OCI-LY7 (cell line): Measurements from ENCODE around the gene TTC21A. TPM values are rescaled to one million over a fixed set of nuclear protein-coding genes. Genes with fewer than 3 reads are reported as not detected.
A peak's percentile ranks its signal among the peaks of the same experiment; 100 is the strongest.

Experiments used
- BruUV-seq: library from RNA; stranded (reverse); fragments of 400-500 nt; replicated peaks from 2 replicates; lab custom pipeline; 2021; lab: Mats Ljungman, UMichigan
- CTCF ChIA-PET: fragments of 300-600 bp; sonication (Branson Sonifier 250); formaldehyde crosslinking; loops from one replicate; lab custom pipeline; 2022; ENCODE audit warnings: antibody characterized with exemption; ENCODE audit not compliant: unreplicated experiment; lab: Charles Lee
- POLR2A ChIA-PET: fragments of 300-600 bp; sonication (Branson Sonifier 250); formaldehyde crosslinking; loops from one replicate; lab custom pipeline; 2022; ENCODE audit warnings: antibody characterized with exemption; lab: Charles Lee
- DNase-seq: peaks from one replicate; pipeline ENCODE4 v3.0.0-alpha.2; 2015; ENCODE audit warnings: low spot score
- H2AFZ ChIP-seq: fragments of 200-600 bp; sonication (generic), shearing (Covaris generic); 2 replicates; pipeline ENCODE4 v1.6.1; 2014; ENCODE audit warnings: mild to moderate bottlenecking, antibody characterized with exemption, low read length, moderate library complexity
- H3K27ac ChIP-seq: fragments of 200-600 bp; sonication (generic); 2 replicates; pipeline ENCODE4 v1.5.1; 2014; ENCODE audit warnings: mixed run types, low read depth, mild to moderate bottlenecking, moderate library complexity, low read length, inconsistent platforms; ENCODE audit not compliant: poor library complexity, severe bottlenecking
- H3K36me3 ChIP-seq: fragments of 200-600 bp; sonication (generic); 2 replicates; pipeline ENCODE4 v1.6.1; 2014; ENCODE audit warnings: mild to moderate bottlenecking, antibody characterized with exemption, low read length, moderate library complexity, mixed read lengths; ENCODE audit not compliant: insufficient read depth
- H3K4me1 ChIP-seq: fragments of 200-600 bp; sonication (generic); 2 replicates; pipeline ENCODE4 v1.5.1; 2014; ENCODE audit warnings: mild to moderate bottlenecking, low read length; ENCODE audit not compliant: insufficient read depth, poor library complexity, severe bottlenecking
- H3K4me2 ChIP-seq: fragments of 200-600 bp; sonication (generic); 2 replicates; pipeline ENCODE4 v1.6.1; 2014; ENCODE audit warnings: mild to moderate bottlenecking, low read length
- H3K4me3 ChIP-seq: fragments of 200-600 bp; sonication (generic); 2 replicates; pipeline ENCODE4 v1.5.1; 2014; ENCODE audit warnings: mild to moderate bottlenecking, low read depth, low read length; ENCODE audit not compliant: poor library complexity, severe bottlenecking
- H3K79me2 ChIP-seq: fragments of 200-600 bp; sonication (generic); 2 replicates; pipeline ENCODE4 v1.6.1; 2016; ENCODE audit warnings: low read depth, mild to moderate bottlenecking, low read length, moderate library complexity, mixed read lengths; ENCODE audit not compliant: insufficient read depth
- H3K9me2 ChIP-seq: fragments of 200-600 bp; sonication (generic); 2 replicates; pipeline ENCODE4 v1.6.1; 2016; ENCODE audit warnings: mild to moderate bottlenecking, low read length, mixed read lengths; ENCODE audit not compliant: insufficient read depth
- H3K9me3 ChIP-seq: fragments of 200-600 bp; sonication (generic); 2 replicates; pipeline ENCODE4 v1.6.1; 2014; ENCODE audit warnings: mild to moderate bottlenecking, mixed run types, low read length, mixed read lengths
- H4K20me1 ChIP-seq: fragments of 200-600 bp; sonication (generic); 2 replicates; pipeline ENCODE4 v1.6.1; 2014; ENCODE audit warnings: mild to moderate bottlenecking, antibody characterized with exemption, low read length, moderate library complexity, mixed read lengths; ENCODE audit not compliant: insufficient read depth
- EZH2phosphoT487 ChIP-seq: fragments of 200-600 bp; sonication (generic); IDR thresholded peaks from 2 replicates; pipeline ENCODE4 v1.6.1; 2018; ENCODE audit warnings: low read depth, borderline replicate concordance, mild to moderate bottlenecking, mixed run types, antibody characterized with exemption, low read length, moderate library complexity, mixed read lengths
- intact Hi-C: fragments of 100-400 bp; cut with micrococcal nuclease; formaldehyde crosslinking; loops from one replicate; pipeline ENCODE4 v1.10.0; 2022; ENCODE audit not compliant: unreplicated experiment
- total RNA-seq, 2 experiments: library from RNA; depleted of rRNA in 1 of 2; stranded (reverse); fragments of >200 nt in 1 of 2; shearing (Covaris generic) in 1 of 2; gene quantifications; 2 replicates each; pipeline ENCODE4 v1.2.3, GENCODE V29; 2014 to 2022
- TF ChIP-seq, protein P1 (sequence below): fragments of 200-600 bp; sonication (generic); conservative IDR thresholded peaks from 2 replicates; pipeline ENCODE4 v1.5.1; 2014; ENCODE audit warnings: mild to moderate bottlenecking, antibody characterized with exemption, low read length, moderate library complexity, mixed read lengths

The TTC21A gene
- total RNA-seq, 2 experiments from 2014 or later: 12.8 to 27.1 TPM

DNA sequence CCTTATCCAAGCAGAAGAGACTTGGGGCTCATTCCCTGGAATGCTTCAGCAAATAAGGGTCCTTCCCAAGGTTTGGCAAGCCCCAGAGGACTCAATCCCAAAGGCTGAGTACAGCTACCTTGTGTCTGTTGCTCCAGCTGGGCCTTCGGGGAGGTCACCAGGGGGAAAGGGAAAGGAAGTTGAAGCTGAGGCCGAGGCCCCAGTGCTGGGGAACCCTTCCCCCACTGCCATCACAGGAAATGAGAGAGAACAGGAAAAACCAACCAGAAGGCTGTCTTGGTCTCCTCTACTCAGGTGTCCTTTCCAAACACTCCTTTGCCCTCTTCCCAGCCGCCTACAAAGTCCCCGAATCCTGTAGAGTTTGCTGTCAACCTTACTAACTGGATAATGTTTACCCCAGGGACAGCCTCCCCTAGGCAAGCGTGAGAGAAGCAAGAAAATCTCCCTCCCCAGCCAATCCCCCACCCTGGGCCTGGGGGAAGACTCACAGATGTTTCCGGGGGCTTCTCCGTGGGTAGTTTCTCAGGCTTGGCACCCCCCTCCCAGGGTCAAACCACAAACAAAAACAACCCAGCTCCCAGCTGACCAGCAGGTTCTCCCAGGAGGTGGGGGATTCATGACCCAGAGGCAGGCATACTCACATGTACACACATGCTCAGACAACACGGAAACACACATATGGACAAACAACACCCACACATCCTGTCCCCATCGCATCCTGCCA, 40.4 kb downstream of the TTC21A start:
- H3K27ac ChIP-seq: peak overlapping the region; percentile 90
- peak overlapping the region; percentile 6; the same call in 1 of the 2 replicates for H2AFZ ChIP-seq
- intact Hi-C loops: loop anchor here (1.0 to 5.0 kb wide), 3 partner anchors 33 to 61 kb away; no protein-coding TSS in a partner anchor
- peaks cover 71% of the 10 kb centered on the region for H3K79me2 ChIP-seq
- H3K36me3 ChIP-seq: peaks cover 37% of the 10 kb centered on the region
- TF ChIP-seq, protein P1, sequence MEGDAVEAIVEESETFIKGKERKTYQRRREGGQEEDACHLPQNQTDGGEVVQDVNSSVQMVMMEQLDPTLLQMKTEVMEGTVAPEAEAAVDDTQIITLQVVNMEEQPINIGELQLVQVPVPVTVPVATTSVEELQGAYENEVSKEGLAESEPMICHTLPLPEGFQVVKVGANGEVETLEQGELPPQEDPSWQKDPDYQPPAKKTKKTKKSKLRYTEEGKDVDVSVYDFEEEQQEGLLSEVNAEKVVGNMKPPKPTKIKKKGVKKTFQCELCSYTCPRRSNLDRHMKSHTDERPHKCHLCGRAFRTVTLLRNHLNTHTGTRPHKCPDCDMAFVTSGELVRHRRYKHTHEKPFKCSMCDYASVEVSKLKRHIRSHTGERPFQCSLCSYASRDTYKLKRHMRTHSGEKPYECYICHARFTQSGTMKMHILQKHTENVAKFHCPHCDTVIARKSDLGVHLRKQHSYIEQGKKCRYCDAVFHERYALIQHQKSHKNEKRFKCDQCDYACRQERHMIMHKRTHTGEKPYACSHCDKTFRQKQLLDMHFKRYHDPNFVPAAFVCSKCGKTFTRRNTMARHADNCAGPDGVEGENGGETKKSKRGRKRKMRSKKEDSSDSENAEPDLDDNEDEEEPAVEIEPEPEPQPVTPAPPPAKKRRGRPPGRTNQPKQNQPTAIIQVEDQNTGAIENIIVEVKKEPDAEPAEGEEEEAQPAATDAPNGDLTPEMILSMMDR: no peak
- no peak for TF ChIP-seq EZH2phosphoT487
- ChIA-PET CTCF (interaction anchor here (1.0 to 1.2 kb wide), 2 partner anchors 51 to 141 kb away, joined by 3 to 4 read pairs; no protein-coding TSS in a partner anchor), POLR2A (interaction anchor here (0.6 to 2.1 kb wide), 11 partner anchors 10 to 68 kb away, joined by 3 to 7 read pairs (median 3); no protein-coding TSS in a partner anchor)
- H3K4me2 ChIP-seq: peak overlapping the region; percentile 92
- 0 out of 2 replicates have a peak, but pooled peaks cover 6% of the 10 kb centered on the region for H4K20me1 ChIP-seq
- peak overlapping the region; percentile 79 for H3K4me3 ChIP-seq
- H3K4me1 ChIP-seq: peaks cover 65% of the 10 kb centered on the region
- no peaks in the 10 kb centered on the region for H3K9me2 ChIP-seq
- peak; percentile 79 for DNase-seq
- TSS peak; percentile 63 for BruUV-seq
- H3K9me3 ChIP-seq: no peaks in the 10 kb centered on the region

DNA sequence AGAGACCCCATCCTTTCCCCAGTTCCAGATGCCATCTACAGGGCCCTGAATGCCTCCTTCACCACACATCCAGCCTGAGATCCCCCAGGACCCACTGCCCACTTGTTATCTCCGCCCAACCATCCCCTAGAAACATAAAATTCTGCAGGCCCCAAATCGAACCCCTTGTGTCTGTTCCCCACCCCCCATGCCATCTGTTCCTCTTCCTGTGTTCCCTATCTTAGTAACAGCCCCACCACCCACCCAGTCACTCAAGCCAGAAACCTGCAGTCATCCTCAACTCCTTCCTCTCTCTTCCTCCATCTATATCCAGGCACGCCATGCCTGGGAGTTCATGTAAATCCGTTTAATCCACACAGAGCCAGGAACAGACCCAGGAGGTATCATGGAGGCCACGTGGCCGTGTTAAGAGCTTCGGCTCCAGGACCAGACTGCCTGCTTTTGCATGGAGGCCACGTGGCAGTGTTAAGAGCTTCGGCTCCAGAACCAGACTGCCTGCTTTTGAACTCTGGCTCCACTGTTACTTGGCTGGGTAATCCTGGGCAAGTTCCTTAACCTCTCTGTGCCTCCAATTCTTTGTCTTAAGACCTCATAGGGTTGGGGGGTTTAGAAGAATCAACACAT, 41.1 kb downstream of the TTC21A start:
- no peak for TF ChIP-seq EZH2phosphoT487
- TF ChIP-seq, protein P1: 0 out of 2 replicates have a peak, but pooled peaks have one; percentile 19
- BruUV-seq: no TSS peak

More for the DNA sequence above, 41.1 kb downstream of the TTC21A start:
- peak overlapping the region; percentile 79 for H3K4me3 ChIP-seq
- H3K27ac ChIP-seq: peak overlapping the region; percentile 90
- peak overlapping the region; percentile 92 for H3K4me2 ChIP-seq
- CTCF ChIA-PET: interaction anchor here (1.3 kb wide), 1 partner anchor 62 kb away, joined by 3 read pairs; no protein-coding TSS in a partner anchor
- peaks cover 65% of the 10 kb centered on the region for H3K4me1 ChIP-seq
- H3K9me2 ChIP-seq: no peaks in the 10 kb centered on the region
- POLR2A ChIA-PET: interaction anchor here (0.6 to 2.1 kb wide), 11 partner anchors 10 to 1056 kb away, joined by 3 to 7 read pairs (median 3); no protein-coding TSS in a partner anchor
- H2AFZ ChIP-seq: no peak overlapping the region; the same call in 1 of the 2 replicates
- peaks cover 30% of the 10 kb centered on the region for H3K36me3 ChIP-seq
- DNase-seq: peak; percentile 66
- H3K9me3 ChIP-seq: no peaks in the 10 kb centered on the region
- 0 out of 2 replicates have a peak, but pooled peaks cover 6% of the 10 kb centered on the region for H4K20me1 ChIP-seq
- intact Hi-C loops: loop anchor here (1.0 to 5.0 kb wide), 3 partner anchors 33 to 61 kb away; no protein-coding TSS in a partner anchor
- peaks cover 71% of the 10 kb centered on the region for H3K79me2 ChIP-seq
